ENCODE data around the gene RHOT2.
A peak's percentile ranks its signal among the peaks of the same experiment; 100 is the strongest.

Gene RHOT2

GRCh38 chr16:680967-681745, 13.2 kb downstream of the RHOT2 start:
- Histone ChIP-seq H3K4me3 (peak overlapping the region; percentile 60 to 81), H3K9me3 (no peaks in the 10 kb centered on the region), H3K4me1 (peaks cover 3 to 71% (median 51%) of the 10 kb centered on the region in 4 donors), H3K27ac (peak overlapping the region; percentile 79 to 87), H3K27me3 (peaks cover 0 to 8% of the 10 kb centered on the region in 2 donors), H3K36me3 (peaks cover 17 to 32% (median 18%) of the 10 kb centered on the region in 3 donors)
- no peak for DNase-seq
- intact Hi-C loops (cut with DNase I; ENCODE audit: low total_unique reads): no loop called here
- TF ChIP-seq, protein P1, sequence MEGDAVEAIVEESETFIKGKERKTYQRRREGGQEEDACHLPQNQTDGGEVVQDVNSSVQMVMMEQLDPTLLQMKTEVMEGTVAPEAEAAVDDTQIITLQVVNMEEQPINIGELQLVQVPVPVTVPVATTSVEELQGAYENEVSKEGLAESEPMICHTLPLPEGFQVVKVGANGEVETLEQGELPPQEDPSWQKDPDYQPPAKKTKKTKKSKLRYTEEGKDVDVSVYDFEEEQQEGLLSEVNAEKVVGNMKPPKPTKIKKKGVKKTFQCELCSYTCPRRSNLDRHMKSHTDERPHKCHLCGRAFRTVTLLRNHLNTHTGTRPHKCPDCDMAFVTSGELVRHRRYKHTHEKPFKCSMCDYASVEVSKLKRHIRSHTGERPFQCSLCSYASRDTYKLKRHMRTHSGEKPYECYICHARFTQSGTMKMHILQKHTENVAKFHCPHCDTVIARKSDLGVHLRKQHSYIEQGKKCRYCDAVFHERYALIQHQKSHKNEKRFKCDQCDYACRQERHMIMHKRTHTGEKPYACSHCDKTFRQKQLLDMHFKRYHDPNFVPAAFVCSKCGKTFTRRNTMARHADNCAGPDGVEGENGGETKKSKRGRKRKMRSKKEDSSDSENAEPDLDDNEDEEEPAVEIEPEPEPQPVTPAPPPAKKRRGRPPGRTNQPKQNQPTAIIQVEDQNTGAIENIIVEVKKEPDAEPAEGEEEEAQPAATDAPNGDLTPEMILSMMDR (IDR thresholded peaks at IDR 0.05): no peak

DNA sequence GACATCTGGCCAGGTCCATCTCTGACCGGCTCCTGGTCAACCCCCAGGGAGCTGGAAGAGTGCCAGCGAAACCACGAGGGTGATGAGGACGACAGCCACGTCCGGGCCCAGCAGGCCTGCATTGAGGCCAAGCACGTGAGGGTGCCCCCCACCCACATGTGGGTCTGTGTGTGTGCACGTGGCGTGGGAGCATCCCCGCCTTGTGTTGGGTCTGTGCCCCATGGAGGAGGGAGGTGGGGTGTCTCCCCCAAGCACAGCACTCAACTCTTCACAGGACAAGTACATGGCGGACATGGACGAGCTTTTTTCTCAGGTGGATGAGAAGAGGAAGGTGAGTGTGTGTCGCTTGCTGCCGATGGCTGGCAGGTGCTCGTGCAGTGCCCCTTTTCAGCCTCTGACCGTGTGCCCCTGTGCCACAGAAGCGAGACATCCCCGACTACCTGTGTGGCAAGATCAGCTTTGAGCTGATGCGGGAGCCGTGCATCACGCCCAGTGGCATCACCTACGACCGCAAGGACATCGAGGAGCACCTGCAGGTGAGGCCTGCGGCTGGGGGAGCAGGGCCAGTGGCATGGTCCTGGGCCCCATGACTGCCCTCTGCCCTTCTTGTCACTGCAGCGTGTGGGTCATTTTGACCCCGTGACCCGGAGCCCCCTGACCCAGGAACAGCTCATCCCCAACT, 14.0 kb downstream of the RHOT2 start:
- Histone ChIP-seq H3K27me3 (peaks cover 0 to 3% of the 10 kb centered on the region in 2 donors), H3K4me3 (peak overlapping the region; percentile 60 to 81), H3K36me3 (peaks cover 18 to 39% (median 23%) of the 10 kb centered on the region in 3 donors), H3K27ac (peak overlapping the region in 1 of 2 donors; percentile 79), H3K9me3 (no peaks in the 10 kb centered on the region), H3K4me1 (peaks cover 3 to 70% (median 50%) of the 10 kb centered on the region in 4 donors)
- DNase-seq: no peak
- TF ChIP-seq, protein P1 (IDR thresholded peaks at IDR 0.05): no peak
- intact Hi-C loops (cut with DNase I; ENCODE audit: low total_unique reads): no loop called here

- no peak for DNase-seq
- peak overlapping the region; percentile 59 to 81 for H3K4me3 ChIP-seq
- TF ChIP-seq, protein P1 (IDR thresholded peaks at IDR 0.05): no peak
Observed at GRCh38 chr16:682493-683395, 14.8 kb downstream of the RHOT2 start.

DNA sequence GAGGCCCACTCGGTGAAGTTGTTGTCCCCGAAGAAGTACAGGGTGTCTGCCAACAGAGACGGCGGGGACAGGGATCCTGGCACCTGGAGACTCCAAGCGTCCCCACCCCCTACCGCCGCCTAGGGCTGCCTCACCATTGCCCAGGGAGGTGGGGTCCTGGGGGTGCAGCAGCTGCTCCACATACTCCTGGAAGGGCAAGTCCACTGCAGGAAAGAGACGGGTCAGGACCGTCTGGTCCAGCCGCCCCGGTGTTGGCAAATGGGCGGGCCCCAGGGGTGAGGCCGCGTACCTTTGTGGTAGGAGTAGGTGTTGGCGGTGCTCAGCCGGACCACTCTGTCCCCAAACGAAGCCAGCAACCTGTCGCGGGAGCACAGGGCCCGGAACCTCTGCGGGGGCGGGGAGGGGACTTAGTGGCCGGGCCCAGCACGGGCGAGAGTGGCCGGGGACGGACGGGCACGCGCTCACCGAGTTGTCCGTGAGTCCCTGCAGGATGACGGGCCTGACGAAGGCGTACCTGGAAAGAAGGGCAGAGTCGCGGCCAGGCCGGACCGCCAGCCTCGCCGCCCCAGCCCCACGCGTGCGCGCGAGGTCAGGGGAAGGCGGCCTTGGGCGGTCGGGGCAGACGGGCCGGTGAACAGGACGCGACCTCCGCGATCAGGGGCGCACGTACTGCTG, 15.6 kb downstream of the RHOT2 start:
- no peaks in the 10 kb centered on the region for H3K9me3 ChIP-seq
- TF ChIP-seq, protein P1 (IDR thresholded peaks at IDR 0.05): no peak
- H3K4me3 ChIP-seq: peak overlapping the region; percentile 59 to 60
- peaks cover 18 to 50% (median 24%) of the 10 kb centered on the region in 3 donors for H3K36me3 ChIP-seq
- no peaks in the 10 kb centered on the region for H3K27me3 ChIP-seq
- H3K4me1 ChIP-seq: peaks cover 3 to 67% (median 52%) of the 10 kb centered on the region in 4 donors
- intact Hi-C loops (cut with DNase I; ENCODE audit: low total_unique reads): no loop called here
- peak overlapping the region; percentile 67 to 86 for H3K27ac ChIP-seq
- DNase-seq: no peak

More at GRCh38 chr16:682493-683395, 14.8 kb downstream of the RHOT2 start:
- intact Hi-C loops (cut with DNase I; ENCODE audit: low total_unique reads): no loop called here
- H3K36me3 ChIP-seq: peaks cover 18 to 47% (median 24%) of the 10 kb centered on the region in 3 donors
- H3K27ac ChIP-seq: no peak overlapping the region
- no peaks in the 10 kb centered on the region for H3K27me3 ChIP-seq
- H3K9me3 ChIP-seq: no peaks in the 10 kb centered on the region
- H3K4me1 ChIP-seq: peaks cover 3 to 67% (median 50%) of the 10 kb centered on the region in 4 donors
